ENCODE results near the gene RIMKLA.

The RIMKLA gene

DNA sequence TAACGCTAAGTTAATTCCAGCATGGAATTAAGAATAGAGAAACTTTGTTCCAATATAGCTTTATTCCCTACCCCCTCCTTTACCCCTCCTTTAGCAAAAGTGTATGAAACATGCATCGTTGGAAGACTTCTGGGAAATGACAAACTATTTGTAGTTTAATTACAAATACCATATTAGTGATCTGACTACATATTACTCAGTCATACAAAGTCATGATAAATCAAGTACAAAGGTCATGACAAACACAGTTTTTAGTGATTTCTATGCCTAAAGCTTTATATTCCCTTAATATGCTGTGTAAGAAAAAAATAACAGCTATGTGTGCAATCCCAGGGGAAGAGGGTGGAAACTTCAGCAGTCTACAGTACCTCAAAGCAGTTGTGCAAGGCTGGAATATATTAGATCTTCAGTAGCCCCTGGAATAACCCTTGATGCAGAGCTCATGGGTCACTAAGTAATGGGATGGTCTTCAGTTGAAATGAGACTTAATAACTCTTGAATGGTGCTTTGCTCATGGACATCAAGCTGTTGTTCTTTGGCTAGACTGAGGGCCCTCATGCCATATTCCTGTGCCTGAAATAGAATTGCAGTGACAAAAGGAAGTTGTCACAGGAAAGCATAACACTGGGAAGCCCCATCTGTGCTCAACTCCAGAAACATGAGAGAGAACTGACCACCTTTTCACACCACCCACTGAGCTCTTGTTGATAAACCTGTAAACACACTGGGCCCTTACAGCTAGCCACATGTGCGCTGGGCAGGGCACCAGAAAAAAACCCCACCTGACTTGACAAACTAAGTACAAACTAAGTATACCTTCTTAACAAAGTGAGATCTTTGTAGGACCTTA is 49.9 kb downstream of the RIMKLA start:
- no peak for DNase-seq

GRCh38 chr1:42431514-42431913 is 50.9 kb downstream of the RIMKLA start:
- no peak for DNase-seq

DNA sequence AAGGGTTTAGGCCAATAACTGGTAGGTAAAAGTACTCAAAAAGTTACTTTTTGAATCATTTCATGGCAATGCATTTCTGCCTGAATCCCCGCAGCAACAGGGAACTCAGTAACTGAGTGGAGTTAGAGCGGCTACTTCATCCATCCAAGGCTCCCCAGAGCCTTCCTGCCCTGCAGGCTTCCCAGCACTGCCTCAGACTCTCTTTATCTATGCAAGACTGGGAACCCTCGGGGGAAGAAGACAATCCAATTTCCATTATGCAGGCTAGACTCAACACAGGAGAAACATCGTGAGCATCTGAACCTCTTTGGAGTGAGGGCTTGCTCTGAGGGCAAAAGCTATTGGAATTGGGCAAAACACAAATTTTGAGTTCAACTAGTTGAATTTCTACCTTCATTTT is 52.1 kb downstream of the RIMKLA start:
- no peak for DNase-seq

DNA sequence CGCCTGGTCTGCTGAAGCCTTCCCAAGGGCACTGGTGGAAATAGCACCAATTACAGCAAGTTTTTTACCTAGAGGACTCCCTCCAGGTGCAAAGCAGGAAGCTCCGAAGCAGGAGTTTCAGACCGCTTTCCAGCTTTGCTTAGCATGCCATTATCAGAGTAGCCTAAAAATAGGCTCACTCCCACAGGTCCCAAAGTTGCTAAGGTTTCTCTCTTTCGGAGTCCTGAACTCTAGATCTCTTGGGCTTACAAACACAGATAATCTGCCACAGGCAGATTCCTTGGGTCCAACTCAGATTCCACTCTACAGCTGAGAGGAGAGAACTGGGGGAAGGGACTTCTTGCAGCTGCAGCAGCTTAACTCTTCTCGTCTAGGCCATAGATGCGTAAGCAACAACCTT is 52.8 kb downstream of the RIMKLA start:
- no peak for DNase-seq

DNA sequence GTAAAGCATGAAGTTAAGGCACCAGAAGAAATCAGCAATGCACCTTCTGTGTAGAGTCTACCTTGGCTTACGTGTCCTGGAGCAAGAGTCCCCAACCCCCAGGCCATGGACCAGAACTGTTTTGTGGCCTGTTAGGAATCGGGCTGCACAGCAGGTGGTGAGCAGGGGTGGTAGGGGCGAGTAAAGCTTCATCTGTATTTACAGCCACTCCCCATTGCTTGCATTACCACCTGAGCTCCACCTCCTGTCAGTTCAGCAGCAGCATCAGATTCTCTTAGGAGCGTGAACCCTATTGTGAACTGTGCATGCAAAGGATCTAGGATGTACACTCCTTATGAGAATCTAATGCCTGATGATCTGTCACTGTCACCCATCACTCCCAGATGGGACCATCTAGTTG is 53.7 kb downstream of the RIMKLA start:
- no peak for DNase-seq

DNA sequence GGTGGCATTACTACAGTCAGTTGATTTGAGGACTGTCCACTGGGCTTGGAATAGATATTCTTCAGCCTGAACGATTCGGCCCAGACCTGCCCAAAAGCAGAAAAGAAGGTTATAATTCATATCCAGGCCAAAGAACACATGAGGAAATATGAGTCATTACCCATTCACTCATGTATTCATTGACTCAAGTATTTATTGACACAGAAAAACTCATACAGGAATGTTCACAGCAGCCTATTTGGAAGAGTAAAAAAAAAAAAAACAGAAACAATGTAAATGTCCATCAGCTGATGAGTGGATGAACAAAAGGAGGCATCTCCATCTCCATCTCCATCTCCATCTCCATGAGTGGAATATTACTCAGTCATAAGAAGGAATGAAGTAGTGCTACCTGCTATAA is 59.3 kb downstream of the RIMKLA start:
- no peak for DNase-seq

DNA sequence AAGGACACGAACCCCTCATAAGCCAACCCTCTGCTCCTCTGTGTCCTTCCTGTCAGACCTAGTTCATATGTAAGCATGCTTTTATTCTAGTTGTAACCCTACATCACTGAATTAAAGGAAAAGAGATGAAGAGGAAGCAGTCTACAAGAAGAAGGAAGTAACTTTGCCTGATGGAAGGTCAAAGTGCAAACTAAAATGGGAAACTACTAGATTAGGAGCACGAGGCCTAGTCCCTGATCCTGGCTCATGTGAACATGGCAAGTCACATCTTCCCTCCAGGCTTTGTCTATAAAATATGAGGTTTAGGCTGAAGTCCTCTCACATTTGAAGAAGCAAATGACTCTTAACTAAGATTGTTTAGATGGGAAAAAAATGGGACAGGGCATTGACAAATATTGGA is 62.1 kb downstream of the RIMKLA start:
- no peak for DNase-seq

GRCh38 chr1:42449256-42449655 is 68.7 kb downstream of the RIMKLA start:
- no peak for DNase-seq

GRCh38 chr1:42450061-42450460 is 69.5 kb downstream of the RIMKLA start:
- DNase-seq: no peak

DNA sequence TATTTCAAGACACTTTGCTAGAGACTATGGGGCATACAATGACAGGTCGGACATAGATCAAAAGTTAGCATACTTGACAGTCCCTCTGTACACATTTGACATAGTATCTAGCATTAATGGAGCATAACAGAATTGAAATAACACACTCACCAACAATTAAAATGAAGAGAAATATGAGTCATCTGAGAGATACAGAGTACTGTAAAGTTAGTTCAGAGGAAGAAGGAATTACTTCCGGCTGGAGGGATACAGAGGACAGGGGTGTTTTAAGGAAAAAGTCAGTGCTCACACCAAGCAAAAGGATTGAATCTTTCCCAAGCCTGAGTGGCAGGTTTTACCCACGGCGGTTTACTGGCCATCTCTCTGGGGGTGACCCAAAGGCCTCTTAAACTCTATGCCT is 72.8 kb downstream of the RIMKLA start:
- no peak for DNase-seq

DNA sequence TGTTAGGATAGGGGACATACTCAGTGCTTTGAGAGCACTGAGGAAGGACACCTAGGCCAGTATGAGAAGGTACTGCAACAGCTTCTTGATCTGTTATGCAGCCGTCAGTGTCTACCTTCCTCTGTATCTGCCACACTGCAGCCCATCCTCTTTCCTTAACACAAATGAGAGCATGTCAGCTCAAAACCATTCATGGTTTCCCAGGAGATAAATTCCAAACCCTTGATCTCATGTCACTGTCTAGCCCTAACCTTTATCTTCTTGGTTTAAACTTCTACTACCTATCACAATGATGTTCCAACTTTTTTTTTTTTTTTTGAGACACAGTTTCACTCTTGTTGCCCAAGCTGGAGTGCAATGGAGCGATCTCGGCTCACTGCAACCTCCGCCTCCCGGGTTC is 73.8 kb downstream of the RIMKLA start:
- DNase-seq: no peak

DNA sequence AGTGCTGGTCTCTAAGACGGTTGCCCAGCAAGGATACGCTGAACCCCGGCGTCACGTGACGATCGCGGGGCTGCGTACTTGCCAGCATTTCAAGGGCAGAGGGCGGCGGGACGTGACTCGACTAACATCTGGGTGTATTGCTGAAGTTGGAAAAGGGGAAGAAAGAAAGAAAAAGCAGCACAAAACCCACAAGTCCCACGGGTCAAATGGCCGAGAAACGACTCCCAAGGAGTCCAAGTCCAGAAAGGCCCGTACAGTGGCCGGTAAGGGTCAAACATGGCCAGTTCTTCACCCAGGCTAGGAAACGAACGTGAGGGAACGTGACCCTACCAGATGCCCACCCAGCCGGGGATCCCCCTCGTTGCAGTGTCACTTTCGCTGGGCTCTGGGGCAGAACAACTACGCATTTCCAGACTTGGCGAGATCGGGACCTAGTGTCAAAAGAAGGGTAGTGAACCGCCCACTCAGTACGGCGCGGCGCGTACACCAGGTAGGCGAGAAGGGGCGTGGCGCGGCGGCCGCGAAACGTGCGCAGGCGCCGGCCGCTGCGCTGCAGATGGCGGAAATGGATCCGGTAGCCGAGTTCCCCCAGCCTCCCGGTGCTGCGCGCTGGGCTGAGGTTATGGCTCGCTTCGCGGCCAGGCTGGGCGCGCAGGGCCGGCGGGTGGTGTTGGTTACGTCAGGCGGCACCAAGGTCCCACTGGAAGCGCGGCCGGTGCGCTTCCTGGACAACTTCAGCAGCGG is 75.6 kb downstream of the RIMKLA start, which contains the start of the genes PPCS and ZMYND12:
PPCS (plus strand) TSS at position 534 of the 744 bp plus-strand sequence; CDS start at position 557, 23 bp downstream.
ZMYND12 (minus strand) TSS at position 13 of the 744 bp plus-strand sequence. CDS start 25 bp downstream, outside the sequence.
- DNase-seq: peak; percentile 92

DNA sequence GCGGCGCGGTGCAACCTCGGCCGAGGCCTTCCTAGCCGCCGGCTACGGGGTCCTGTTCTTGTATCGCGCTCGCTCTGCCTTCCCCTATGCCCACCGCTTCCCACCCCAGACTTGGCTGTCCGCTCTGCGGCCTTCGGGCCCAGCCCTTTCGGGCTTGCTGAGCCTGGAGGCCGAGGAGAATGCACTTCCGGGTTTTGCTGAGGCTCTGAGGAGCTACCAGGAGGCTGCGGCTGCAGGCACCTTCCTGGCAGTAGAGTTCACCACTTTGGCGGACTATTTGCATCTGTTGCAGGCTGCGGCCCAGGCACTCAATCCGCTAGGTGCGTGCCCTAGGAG is 76.1 kb downstream of the RIMKLA start:
- no peak for DNase-seq

DNA sequence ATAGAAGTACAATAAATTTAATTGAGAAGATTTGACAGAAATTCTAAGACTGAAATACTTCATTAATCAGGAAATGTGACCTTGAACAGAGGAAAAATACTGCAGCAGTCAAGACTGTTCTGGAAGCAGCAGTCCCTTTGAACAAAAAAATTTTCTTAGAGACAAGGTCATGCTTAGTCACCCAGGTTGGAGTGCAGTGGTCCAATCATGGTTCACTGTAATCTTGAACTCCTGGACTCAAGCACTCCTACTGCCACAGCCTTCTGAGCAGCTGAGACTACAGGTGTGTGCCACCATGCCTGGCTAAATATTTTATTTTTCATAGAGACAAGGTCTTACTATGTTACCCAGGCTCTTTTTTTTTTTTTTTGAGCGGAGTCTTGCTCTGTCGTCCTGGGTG is 80.6 kb downstream of the RIMKLA start:
- no peak for DNase-seq

DNA sequence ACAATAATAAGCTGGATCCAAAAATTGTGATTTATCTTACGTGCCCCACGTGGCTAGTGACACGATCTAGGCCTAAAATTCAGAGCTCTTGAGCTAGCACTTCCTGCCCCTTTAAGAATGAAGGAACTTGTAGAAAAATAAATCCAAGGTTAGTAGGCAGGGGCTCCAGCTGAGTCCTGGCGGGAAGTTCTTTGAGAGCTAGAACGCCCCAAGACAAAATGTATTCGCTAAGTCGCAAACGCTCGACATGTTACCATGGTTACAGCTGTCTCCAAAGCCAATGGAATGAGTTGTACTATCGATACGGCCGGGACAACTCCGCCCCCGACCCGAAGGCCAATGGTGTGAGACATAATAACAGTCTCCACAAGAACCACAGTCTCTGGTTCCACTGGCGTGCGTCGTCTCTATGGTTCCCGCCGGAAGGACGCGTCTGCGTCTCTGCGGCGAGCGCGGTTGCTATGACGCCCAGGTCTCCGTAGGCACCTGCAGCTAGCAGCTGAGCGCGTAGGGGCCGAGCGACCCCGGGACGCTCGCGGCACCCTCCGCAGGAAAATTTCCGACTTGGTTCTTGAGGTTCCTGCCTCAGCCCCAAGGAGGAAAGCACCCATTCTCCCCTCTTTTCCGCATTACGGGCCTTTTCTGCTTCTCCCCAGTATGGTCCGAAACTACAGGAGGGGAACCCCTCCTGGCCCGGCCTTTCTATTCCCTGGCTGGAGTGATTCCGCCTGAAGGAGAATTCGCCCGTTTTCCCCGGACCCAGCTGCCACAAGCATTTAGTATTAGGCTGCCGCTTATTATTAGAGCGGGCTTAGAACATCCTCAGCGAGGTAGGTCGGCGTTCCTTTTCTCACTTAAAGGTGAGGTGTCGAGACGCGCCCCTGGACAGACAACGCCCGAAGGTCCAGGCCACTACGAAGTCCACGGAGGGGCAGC is 82.5 kb downstream of the RIMKLA start, which contains the start of gene CCDC30:
CCDC30 (plus strand) TSS at position 459 of the 936 bp plus-strand sequence. CDS start 17,266 bp downstream, outside the sequence.
- DNase-seq: peak; percentile 92

- no peak for DNase-seq
These were observed 83.3 kb downstream of the RIMKLA start for GRCh38 chr1:42463921-42464320.

DNA sequence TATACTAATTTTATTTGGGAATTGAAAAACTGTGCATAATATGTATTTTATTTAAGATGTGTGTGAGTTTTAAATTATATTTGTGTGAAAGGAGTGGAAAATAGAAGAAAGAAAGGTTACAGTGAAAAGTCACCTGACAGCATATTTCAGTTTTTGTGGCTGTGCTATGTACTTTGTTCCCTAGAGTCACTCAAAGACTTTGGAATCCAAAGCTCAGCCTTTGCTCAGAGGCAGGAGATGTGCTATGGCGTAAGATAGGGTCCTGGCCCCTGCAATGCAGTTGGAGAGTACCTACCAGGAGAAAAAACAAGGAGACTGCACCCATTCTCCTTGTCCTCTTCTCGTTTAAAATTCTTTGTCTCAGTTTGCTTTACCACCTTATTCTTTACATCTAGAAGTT is 85.4 kb downstream of the RIMKLA start:
- no peak for DNase-seq

DNA sequence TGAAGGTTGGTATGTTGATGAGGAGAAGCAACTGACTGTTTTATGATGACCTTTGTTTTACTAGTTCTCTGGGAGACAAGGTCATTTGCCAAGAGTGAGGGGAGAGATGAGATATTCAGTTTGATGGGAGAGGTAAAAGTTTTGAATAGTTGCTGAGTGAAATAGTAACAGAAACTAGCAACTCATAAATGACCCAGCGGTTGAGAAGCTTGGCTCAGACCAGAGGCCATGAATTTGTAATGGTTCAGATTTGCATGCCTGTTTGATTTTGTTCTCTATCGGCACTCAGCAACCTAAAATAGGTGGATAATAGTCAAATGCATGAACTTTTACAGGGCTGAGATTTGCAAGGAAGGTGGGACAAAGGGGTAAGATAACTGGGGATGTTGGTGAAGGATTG is 89.1 kb downstream of the RIMKLA start:
- DNase-seq: no peak
